K562 (cell line): ENCODE results near the gene MTFMT. TPM values are rescaled to one million over a fixed set of nuclear protein-coding genes. Genes with fewer than 3 reads are reported as not detected.

Experiments
- ATAC-seq: fragments of 200-7000 bp; cut with Tn5 transposase; 3 replicates; pipeline ENCODE4 v1.9.1; 2020; ENCODE audit warnings: moderate library complexity
- BruUV-seq: library from RNA; stranded (reverse); fragments of 400-500 nt; replicated peaks from 2 replicates; lab custom pipeline; 2021; lab: Mats Ljungman, UMichigan
- CTCF ChIA-PET: fragments of 300-600 bp; formaldehyde crosslinking; extraction: SDS; loops from one replicate; lab custom pipeline; 2021; ENCODE audit warnings: low intra/inter-chr PET ratio; lab: Yijun Ruan, JAX
- POLR2A ChIA-PET: fragments of 300-600, 350-650 bp; sonication (Branson Sonifier 250); formaldehyde crosslinking; extraction: SDS; loops from one replicate; lab custom pipeline; 2021; ENCODE audit warnings: antibody characterized with exemption, inconsistent platforms; lab: Yijun Ruan, JAX
- DNase-seq, 4 experiments: peaks; one replicate each; pipeline versions ENCODE4 v3.0.0 to v3.0.0-alpha.2; 2011 to 2018; ENCODE audit warnings: low spot score in 3 of 4, mixed read lengths in 3 of 4; ENCODE audit errors: extremely low read depth in 1 of 4
- FAIRE-seq: peaks from 2 replicates; lab custom pipeline; 2011; peaks lifted over from hg19 to GRCh38; lab: Jason Lieb, UNC
- H2AFZ ChIP-seq: 2 replicates; pipeline ENCODE4 v1.6.0; 2011; ENCODE audit warnings: low read depth, low read length, control low read depth, inconsistent platforms
- H3K27ac ChIP-seq: fragments of 200-600 bp; 3 replicates; pipeline ENCODE4 v1.8.0; 2011; ENCODE audit warnings: low read depth, mild to moderate bottlenecking, control low read depth, inconsistent platforms, low read length, moderate library complexity, mixed read lengths; ENCODE audit errors: extremely low read depth
- H3K27me3 ChIP-seq, 2 experiments: fragments of 300-600 bp in 1 of 2; 2 replicates in 1 of 2; 3 replicates in 1 of 2; pipeline versions ENCODE4 v1.6.0 to v1.8.0; 2011; ENCODE audit warnings: inconsistent platforms in 2 of 2, low read length in 2 of 2, mild to moderate bottlenecking in 1 of 2, mixed read lengths in 1 of 2, moderate library complexity in 1 of 2; ENCODE audit not compliant: control insufficient read depth in 2 of 2, insufficient read depth in 2 of 2
- H3K36me3 ChIP-seq: fragments of 300-600 bp; 3 replicates; pipeline ENCODE4 v1.8.0; 2011; ENCODE audit warnings: mild to moderate bottlenecking, low read length, inconsistent platforms; ENCODE audit not compliant: control insufficient read depth, insufficient read depth
- H3K4me1 ChIP-seq, 2 experiments: fragments of 200-600 bp in 1 of 2; replicated peaks in 1 of 2; 2 replicates in 1 of 2; 3 replicates in 1 of 2; pipeline versions ENCODE4 v1.5.1 to v1.8.0; 2011; ENCODE audit warnings: inconsistent platforms in 2 of 2, low read length in 2 of 2, mild to moderate bottlenecking in 1 of 2, mixed read lengths in 1 of 2, moderate library complexity in 1 of 2; ENCODE audit not compliant: control insufficient read depth in 2 of 2, insufficient read depth in 2 of 2
- H3K4me2 ChIP-seq: 2 replicates; pipeline ENCODE4 v1.6.1; 2011; ENCODE audit warnings: low read length, control low read depth, inconsistent platforms, mixed read lengths; ENCODE audit not compliant: insufficient read depth
- H3K4me3 ChIP-seq: fragments of 200-600 bp; sonication (generic), shearing (Covaris generic); 2 replicates; pipeline ENCODE4 v1.5.1; 2016; ENCODE audit warnings: control low read depth, inconsistent platforms
- H3K79me2 ChIP-seq: fragments of 200-600 bp; 3 replicates; pipeline ENCODE4 v1.8.0; 2011; ENCODE audit warnings: low read length, inconsistent platforms; ENCODE audit not compliant: control insufficient read depth, insufficient read depth
- H3K9ac ChIP-seq, 2 experiments: 2 replicates each; pipeline versions ENCODE4 v1.6.0 to v1.6.1; 2011; ENCODE audit warnings: low read depth in 2 of 2, low read length in 2 of 2, control low read depth in 1 of 2, inconsistent platforms in 1 of 2, mild to moderate bottlenecking in 1 of 2, mixed read lengths in 1 of 2; ENCODE audit not compliant: insufficient read depth in 1 of 2
- H3K9me1 ChIP-seq: one replicate; pipeline ENCODE4 v1.6.0; 2011; ENCODE audit warnings: inconsistent platforms, mild to moderate bottlenecking, low read length, moderate library complexity; ENCODE audit not compliant: control insufficient read depth, insufficient read depth
- H3K9me3 ChIP-seq: replicated peaks from 2 replicates; pipeline ENCODE4 v1.5.1; 2011; ENCODE audit warnings: low read depth, low read length, inconsistent platforms; ENCODE audit not compliant: control insufficient read depth, insufficient read depth
- H4K20me1 ChIP-seq: replicated peaks from 2 replicates; pipeline ENCODE4 v1.6.1; 2011; ENCODE audit warnings: low read length, inconsistent platforms, mixed read lengths; ENCODE audit not compliant: control insufficient read depth, insufficient read depth
- DDX20 ChIP-seq: fragments of 450-650 bp; IDR thresholded peaks from 2 replicates; pipeline ENCODE4 v1.6.1; 2016; ENCODE audit warnings: missing genetic modification characterization, low read depth, mild to moderate bottlenecking, missing compliant biosample characterization, moderate library complexity
- GABPA ChIP-seq: fragments of 200-800 bp; sonication (Bioruptor generic); conservative IDR thresholded peaks from 2 replicates; pipeline ENCODE4 v1.6.1; 2016; ENCODE audit warnings: low read depth, missing genetic modification characterization, missing compliant biosample characterization
- HMBOX1 ChIP-seq: sonication (generic); IDR thresholded peaks from 2 replicates; pipeline ENCODE4 v1.6.1; 2016
- L3MBTL2 ChIP-seq: fragments of 450-650 bp; IDR thresholded peaks from 2 replicates; pipeline ENCODE4 v1.6.1; 2016; ENCODE audit warnings: mild to moderate bottlenecking, moderate library complexity
- NR0B1 ChIP-seq: fragments of 450-650 bp; IDR thresholded peaks from one replicate; pipeline ENCODE4 v1.6.1; 2018; ENCODE audit warnings: mild to moderate bottlenecking, moderate library complexity; ENCODE audit not compliant: partially characterized antibody
- POLR2AphosphoS2 ChIP-seq: IDR thresholded peaks from 2 replicates; pipeline ENCODE4 v1.6.1; 2012; ENCODE audit warnings: low read length, improper control_type of control experiment
- SMAD4 ChIP-seq: fragments of 250-450 bp; sonication (Bioruptor Pico); conservative IDR thresholded peaks from 2 replicates; pipeline ENCODE4 v1.8.0; 2021; ENCODE audit warnings: inconsistent platforms, mild to moderate bottlenecking, moderate library complexity
- SUPT5H ChIP-seq: fragments of 450-650 bp; IDR thresholded peaks from 2 replicates; pipeline ENCODE4 v1.6.1; 2016
- TOE1 ChIP-seq, 2 experiments: fragments of 450-650 bp in 1 of 2; sonication (generic) in 1 of 2; formaldehyde crosslinking in 1 of 2; IDR thresholded peaks; 2 replicates each; pipeline versions ENCODE4 v1.7.1 to v1.8.0; 2016 to 2022; ENCODE audit warnings: borderline replicate concordance in 2 of 2, mild to moderate bottlenecking in 2 of 2, antibody characterized with exemption in 1 of 2, inconsistent platforms in 1 of 2, low read depth in 1 of 2, missing genetic modification reagents in 1 of 2, moderate library complexity in 1 of 2
- ZBTB43 ChIP-seq: sonication (generic); formaldehyde crosslinking; IDR thresholded peaks from 2 replicates; pipeline ENCODE4 v1.8.0; 2023; ENCODE audit warnings: mild to moderate bottlenecking, missing genetic modification reagents
- ZNF140 ChIP-seq: fragments of 250-450 bp; sonication (Bioruptor Pico); IDR thresholded peaks from 2 replicates; pipeline ENCODE4 v1.8.0; 2021; ENCODE audit warnings: moderate library complexity, mild to moderate bottlenecking, inconsistent platforms
- ZNF561 ChIP-seq: fragments of 450-650 bp; formaldehyde crosslinking; conservative IDR thresholded peaks from 2 replicates; pipeline ENCODE4 v1.4.0; 2020; ENCODE audit warnings: mild to moderate bottlenecking, moderate library complexity
- ZNF57 ChIP-seq: fragments of 450-650 bp; formaldehyde crosslinking; IDR thresholded peaks from 2 replicates; pipeline ENCODE4 v1.4.0; 2020; ENCODE audit warnings: mild to moderate bottlenecking, moderate library complexity
- ZNF77 ChIP-seq: fragments of 250-450 bp; sonication (Bioruptor Pico); IDR thresholded peaks from 2 replicates; pipeline ENCODE4 v1.5.0; 2020
- WGBS: fragments of 100-300 bp; shearing (Covaris generic); methylation state at CpG from one replicate; pipeline ENCODE4 v1.1.6; 2016; ENCODE audit warnings: low coverage, mixed read lengths; ENCODE audit not compliant: insufficient coverage; ENCODE audit errors: missing lambda C conversion rate; 5-methylcytosine and 5-hydroxymethylcytosine counted together
- in situ Hi-C: fragments of 300-500 bp; cut with MboI; formaldehyde crosslinking; loops from 4 replicates; pipeline ENCODE4 v1.15.0; 2018; ENCODE audit warnings: inconsistent platforms, mixed read lengths
- intact Hi-C: fragments of 100-400 bp; cut with micrococcal nuclease; formaldehyde crosslinking; loops from 2 replicates; pipeline ENCODE4 v1.14.2; 2022
- polyA plus RNA-seq, 8 experiments: library from polyadenylated mRNA; depleted of rRNA in 4 of 8; stranded (reverse) in 5 of 8; unstranded in 3 of 8; fragments of >200 nt; fragmentation: Nextera tagmentation in 2 of 8; fragmentation: Illumina TruSeq in 1 of 8; extraction: Ambion mirVana in 2 of 8; extraction: Trizol in 1 of 8; gene quantifications; 2 replicates each; pipeline versions ENCODE4 v1.2.1 to v1.2.3, GENCODE V29; 2011 to 2014; ENCODE audit warnings: inconsistent platforms in 1 of 8, missing spikeins in 1 of 8
- total RNA-seq, 7 experiments: library from RNA; depleted of rRNA in 6 of 7; stranded (reverse); fragments of >200 nt in 6 of 7; fragmentation: Illumina TruSeq in 2 of 7; extraction: Trizol in 2 of 7; gene quantifications; 2 replicates each; pipeline versions ENCODE4 v1.2.1 to v1.2.3, GENCODE V29; 2011 to 2021; ENCODE audit warnings: low replicate concordance in 1 of 7

The MTFMT gene
- total and polyA plus RNA-seq, 9 of the 15 experiments (the other 6 are each of a cell fraction or from before 2014, with no cell fraction given) = 1.4 to 31.1 (median 16.2) TPM

GRCh38 chr15:64961013-64961412 is 68.4 kb downstream of the MTFMT start:
- no peak overlapping the region for H3K4me3 ChIP-seq
- WGBS = 82% methylated on average over 5 of the region's 5 CpGs
- CTCF ChIA-PET = no interaction called here
- in situ Hi-C loops (no loop called here), intact Hi-C loops (no loop called here)
- H3K4me2 ChIP-seq = no peak overlapping the region
- no TSS peak for BruUV-seq
- ATAC-seq (no peak), FAIRE-seq (no peak), DNase-seq (no peak)
- TF ChIP-seq HMBOX1 (peak; percentile 45; the same call in 1 of the 2 replicates), ZNF140 (no peak)
- H3K36me3 ChIP-seq = peaks cover 75% of the 10 kb centered on the region
- no peaks in the 10 kb centered on the region for H3K9me3 ChIP-seq
- H3K27ac ChIP-seq = no peak overlapping the region
- no peak overlapping the region for H3K9ac ChIP-seq
- H3K4me1 ChIP-seq = no peaks in the 10 kb centered on the region
- H4K20me1 ChIP-seq = no peaks in the 10 kb centered on the region
- no peaks in the 10 kb centered on the region for H3K27me3 ChIP-seq
- H2AFZ ChIP-seq = no peak overlapping the region
- POLR2A ChIA-PET = no interaction called here
- no peaks in the 10 kb centered on the region for H3K79me2 ChIP-seq
- no peaks in the 10 kb centered on the region for H3K9me1 ChIP-seq

- no TSS peak for BruUV-seq
- H4K20me1 ChIP-seq = no peaks in the 10 kb centered on the region
- no peak overlapping the region for H3K4me3 ChIP-seq
- POLR2A ChIA-PET = no interaction called here
- no peaks in the 10 kb centered on the region for H3K9me3 ChIP-seq
- CTCF ChIA-PET = no interaction called here
- no peak overlapping the region for H3K9ac ChIP-seq
- ATAC-seq = no peak
- FAIRE-seq = no peak
- no peaks in the 10 kb centered on the region for H3K27me3 ChIP-seq
- peaks cover 78% of the 10 kb centered on the region for H3K36me3 ChIP-seq
- intact Hi-C loops = no loop called here
- in situ Hi-C loops = no loop called here
- DNase-seq = no peak
- no peaks in the 10 kb centered on the region for H3K79me2 ChIP-seq
- H3K4me1 ChIP-seq = no peaks in the 10 kb centered on the region
- no peak overlapping the region for H2AFZ ChIP-seq
- H3K4me2 ChIP-seq = no peak overlapping the region
- H3K9me1 ChIP-seq = no peaks in the 10 kb centered on the region
- no peak overlapping the region for H3K27ac ChIP-seq
- 96% methylated on average over 5 of the region's 6 CpGs for WGBS
- no peak for TF ChIP-seq ZNF561 (CRISPR knock-in tag)
- no peak for TF ChIP-seq ZNF77
- TF ChIP-seq SMAD4 (CRISPR knock-in tag) = no peak
- TF ChIP-seq POLR2AphosphoS2 = no peak
- no peak for TF ChIP-seq ZBTB43
- no peak for TF ChIP-seq GABPA (tag)
- no peak for TF ChIP-seq ZNF57 (CRISPR knock-in tag)
- TF ChIP-seq TOE1 (IDR thresholded peaks at IDR 0.05; ENCODE audit: borderline replicate concordance) = no peak
- TF ChIP-seq TOE1 (CRISPR knock-in tag; IDR thresholded peaks at IDR 0.05; ENCODE audit: borderline replicate concordance, low read depth) = no peak
- TF ChIP-seq NR0B1 = no peak
- TF ChIP-seq L3MBTL2 = no peak
- no peak for TF ChIP-seq SUPT5H
- no peak for TF ChIP-seq DDX20 (tag)
Measured at GRCh38 chr15:64960153-64960552, 69.3 kb downstream of the MTFMT start.
